ENCODE measurements around the gene HIF1AN. TPM values are rescaled to one million over a fixed set of nuclear protein-coding genes. Genes with fewer than 3 reads are reported as not detected.

HIF1AN gene
- polyA plus RNA-seq, 1 donor (not counting 4 experiments of a cell fraction or from before 2014, with no cell fraction given): 16.8 TPM

DNA sequence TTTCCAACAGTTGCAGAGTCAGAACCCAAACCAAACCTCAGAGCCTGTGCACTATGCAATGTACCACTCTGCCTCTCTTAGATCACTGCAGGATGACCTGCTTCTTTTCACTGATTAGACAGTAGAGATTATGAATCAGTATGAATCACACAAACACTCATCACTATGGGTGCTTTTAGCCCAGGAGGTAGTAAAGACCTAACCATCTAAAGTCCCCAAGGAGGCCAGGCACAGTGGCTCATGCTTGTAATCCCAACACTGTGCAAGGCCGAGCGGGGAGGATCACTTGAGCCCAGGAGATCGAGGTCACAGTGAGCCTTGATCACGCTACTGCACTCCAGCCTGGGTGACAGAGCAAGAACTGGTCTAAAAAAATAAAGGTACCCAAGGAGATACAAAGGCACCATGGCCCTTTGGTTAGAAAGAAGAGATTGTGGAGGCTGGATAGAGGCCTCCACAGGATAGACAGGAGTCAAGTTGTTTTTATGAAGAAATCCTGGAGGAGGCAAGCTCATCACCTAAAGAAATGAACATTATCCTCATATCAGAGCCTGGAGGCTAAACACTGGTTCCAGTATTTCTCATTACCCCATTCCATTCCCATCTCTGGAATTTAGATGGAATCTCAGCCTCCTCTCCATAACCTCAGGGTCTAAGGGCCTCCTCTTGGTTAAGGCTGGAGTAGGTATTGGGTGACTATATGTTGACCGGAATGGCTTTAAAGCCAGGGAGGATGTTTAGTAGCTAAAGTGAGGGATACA is 29.0 kb upstream of the HIF1AN start:
- TF ChIP-seq CTCF (optimal IDR thresholded peaks at IDR 0.05 in 1 of 3, IDR thresholded peaks at IDR 0.05 in 1 of 3, conservative IDR thresholded peaks at IDR 0.05 in 1 of 3; ENCODE audit: extremely low read depth in 1 of 3, insufficient read depth in 2 of 3, low read length in 3 of 3) (no peak), EZH2 (IDR thresholded peaks at IDR 0.05; ENCODE audit: low read length) (no peak)
- no peaks in the 10 kb centered on the region for H3K79me2 ChIP-seq (ENCODE audit: control insufficient read depth, insufficient read depth, low read length)
- H3K4me1 ChIP-seq (ENCODE audit: control insufficient read depth, extremely low read depth, insufficient read depth, low read length): peaks cover 12% of the 10 kb centered on the region
- FAIRE-seq (peak; percentile 88), DNase-seq (ENCODE audit: low read depth, low spot score) (peak; percentile 45)
- dilution Hi-C loops (cut with MboI; ENCODE audit: extremely low pct_ligation_motif_present, low sequenced_read_pairs): no loop called here
- H3K4me2 ChIP-seq (ENCODE audit: control insufficient read depth, extremely low read depth, insufficient read depth, low read depth, low read length): no peak overlapping the region
- peaks cover 4 to 8% of the 10 kb centered on the region in 2 experiments for H3K36me3 ChIP-seq (ENCODE audit: control insufficient read depth in 2 of 2, extremely low read depth in 1 of 2, insufficient read depth in 2 of 2, low read length in 2 of 2)
- no peak overlapping the region for H2AFZ ChIP-seq (ENCODE audit: control insufficient read depth, low read length)
- no peak overlapping the region for H3K27ac ChIP-seq (ENCODE audit: control insufficient read depth, insufficient read depth, low read length)
- no peaks in the 10 kb centered on the region for H3K27me3 ChIP-seq (ENCODE audit: control insufficient read depth, extremely low read depth, insufficient read depth, low read length)
- H4K20me1 ChIP-seq (ENCODE audit: control insufficient read depth, extremely low read depth, insufficient read depth, low read length): peaks cover 4% of the 10 kb centered on the region
- H3K9me1 ChIP-seq (ENCODE audit: control insufficient read depth, extremely low read depth, insufficient read depth, low read length): no peaks in the 10 kb centered on the region
- no peak overlapping the region for H3K4me3 ChIP-seq (ENCODE audit: control insufficient read depth in 2 of 3, extremely low read depth in 1 of 3, insufficient read depth in 2 of 3, low read depth in 1 of 3, low read length in 3 of 3)
- no peak overlapping the region for H3K9ac ChIP-seq (ENCODE audit: control insufficient read depth, extremely low read depth, insufficient read depth, low read length)
- no peaks in the 10 kb centered on the region for H3K9me3 ChIP-seq (ENCODE audit: control insufficient read depth, low read depth, low read length)

- no peaks in the 10 kb centered on the region for H3K9me1 ChIP-seq (ENCODE audit: control insufficient read depth, extremely low read depth, insufficient read depth, low read length)
- H3K4me1 ChIP-seq (ENCODE audit: control insufficient read depth, extremely low read depth, insufficient read depth, low read length): peaks cover 12% of the 10 kb centered on the region
- no peak overlapping the region for H3K27ac ChIP-seq (ENCODE audit: control insufficient read depth, insufficient read depth, low read length)
- peaks cover 4 to 7% of the 10 kb centered on the region in 2 experiments for H3K36me3 ChIP-seq (ENCODE audit: control insufficient read depth in 2 of 2, extremely low read depth in 1 of 2, insufficient read depth in 2 of 2, low read length in 2 of 2)
- no peak overlapping the region for H3K9ac ChIP-seq (ENCODE audit: control insufficient read depth, extremely low read depth, insufficient read depth, low read length)
- H3K9me3 ChIP-seq (ENCODE audit: control insufficient read depth, low read depth, low read length): no peaks in the 10 kb centered on the region
- FAIRE-seq (no peak), DNase-seq (ENCODE audit: low read depth, low spot score) (no peak)
- H3K79me2 ChIP-seq (ENCODE audit: control insufficient read depth, insufficient read depth, low read length): no peaks in the 10 kb centered on the region
- peaks cover 4% of the 10 kb centered on the region for H4K20me1 ChIP-seq (ENCODE audit: control insufficient read depth, extremely low read depth, insufficient read depth, low read length)
- no peak overlapping the region for H3K4me2 ChIP-seq (ENCODE audit: control insufficient read depth, extremely low read depth, insufficient read depth, low read depth, low read length)
- TF ChIP-seq CTCF (optimal IDR thresholded peaks at IDR 0.05 in 1 of 3, IDR thresholded peaks at IDR 0.05 in 1 of 3, conservative IDR thresholded peaks at IDR 0.05 in 1 of 3; ENCODE audit: extremely low read depth in 1 of 3, insufficient read depth in 2 of 3, low read length in 3 of 3): no peak
- H2AFZ ChIP-seq (ENCODE audit: control insufficient read depth, low read length): no peak overlapping the region
- dilution Hi-C loops (cut with MboI; ENCODE audit: extremely low pct_ligation_motif_present, low sequenced_read_pairs): no loop called here
- no peak overlapping the region for H3K4me3 ChIP-seq (ENCODE audit: control insufficient read depth in 2 of 3, extremely low read depth in 1 of 3, insufficient read depth in 2 of 3, low read depth in 1 of 3, low read length in 3 of 3)
- H3K27me3 ChIP-seq (ENCODE audit: control insufficient read depth, extremely low read depth, insufficient read depth, low read length): no peaks in the 10 kb centered on the region
These were observed 28.4 kb upstream of the HIF1AN start for GRCh38 chr10:100507357-100507732.

Measured in keratinocyte (primary cell).